Measurements from ENCODE around the gene DOCK10. TPM values are rescaled to one million over a fixed set of nuclear protein-coding genes. Genes with fewer than 3 reads are reported as not detected.

The DOCK10 gene
- total and polyA plus RNA-seq, 11 donors: 0.31 to 28.6 (median 2.0) TPM

- Histone ChIP-seq H3K9me3 (no peaks in the 10 kb centered on the region), H3K27me3 (no peaks in the 10 kb centered on the region), H3K4me1 (peaks cover 0 to 10% (median 0%) of the 10 kb centered on the region in 12 donors), H3K27ac (no peak overlapping the region), H3K36me3 (no peaks in the 10 kb centered on the region), H3K4me3 (no peak overlapping the region)
- ATAC-seq (no peak), DNase-seq (no peak)
- TF ChIP-seq POLR2A (IDR thresholded peaks at IDR 0.05) (no peak), CTCF (IDR thresholded peaks at IDR 0.05) (no peak)
- intact Hi-C loops (cut with DNase I): no loop called here
- 70 to 80% (median 73%) methylated on average over 5 of the region's 5 CpGs for WGBS, 4 donors
These were observed 290.1 kb downstream of the DOCK10 start for GRCh38 chr2:224751996-224752698.

GRCh38 chr2:224749136-224749535 lies 293.1 kb downstream of the DOCK10 start:
- Histone ChIP-seq H3K4me1 (peaks cover 0 to 2% (median 0%) of the 10 kb centered on the region in 12 donors), H3K4me3 (no peak overlapping the region), H3K27me3 (no peaks in the 10 kb centered on the region), H3K36me3 (no peaks in the 10 kb centered on the region), H3K9me3 (no peaks in the 10 kb centered on the region), H3K27ac (no peak overlapping the region)
- no peak for TF ChIP-seq CTCF (IDR thresholded peaks at IDR 0.05)
- no peak for TF ChIP-seq POLR2A (IDR thresholded peaks at IDR 0.05)
- DNase-seq (no peak), ATAC-seq (no peak)
- WGBS, 4 donors: 65 to 88% (median 86%) methylated on average over 1 of the region's 1 CpG
- intact Hi-C loops (cut with DNase I): no loop called here

GRCh38 chr2:224747765-224748164 lies 294.5 kb downstream of the DOCK10 start:
- ATAC-seq: peak in 2 of 4 donors; percentile 28 to 52

GRCh38 chr2:224736227-224736626 lies 306.0 kb downstream of the DOCK10 start:
- Histone ChIP-seq H3K4me3 (no peak overlapping the region), H3K9me3 (peaks cover 0 to 15% (median 6%) of the 10 kb centered on the region in 12 donors), H3K27ac (no peak overlapping the region), H3K27me3 (no peaks in the 10 kb centered on the region), H3K36me3 (no peaks in the 10 kb centered on the region), H3K4me1 (no peaks in the 10 kb centered on the region)
- TF ChIP-seq POLR2A (IDR thresholded peaks at IDR 0.05) (no peak), CTCF (IDR thresholded peaks at IDR 0.05) (no peak)
- ATAC-seq: no peak
- no peak for DNase-seq
- intact Hi-C loops (cut with DNase I): no loop called here
- WGBS, 4 donors: 90 to 100% (median 92%) methylated on average over 1 of the region's 1 CpG

More at GRCh38 chr2:224747765-224748164, 294.5 kb downstream of the DOCK10 start:
- Histone ChIP-seq H3K27me3 (no peaks in the 10 kb centered on the region), H3K36me3 (no peaks in the 10 kb centered on the region), H3K9me3 (no peaks in the 10 kb centered on the region), H3K27ac (no peak overlapping the region), H3K4me1 (no peaks in the 10 kb centered on the region), H3K4me3 (no peak overlapping the region)
- intact Hi-C loops (cut with DNase I): no loop called here
- DNase-seq: no peak
- 27 to 47% (median 37%) methylated on average over 4 of the region's 4 CpGs for WGBS, 4 donors
- TF ChIP-seq POLR2A (IDR thresholded peaks at IDR 0.05): no peak
- TF ChIP-seq CTCF (IDR thresholded peaks at IDR 0.05): no peak

All from heart left ventricle (tissue), 16 donors.